GM12878 (cell line): Measurements from ENCODE around the gene SPC24. TPM values are rescaled to one million over a fixed set of nuclear protein-coding genes. Genes with fewer than 3 reads are reported as not detected.

Experiments
- ATAC-seq: fragments of 200-7000 bp; cut with Tn5 transposase; 3 replicates; pipeline ENCODE4 v1.9.1; 2020; ENCODE audit warnings: mild to moderate bottlenecking, moderate library complexity
- BruUV-seq: library from RNA; stranded (reverse); fragments of 400-500 nt; replicated peaks from 2 replicates; lab custom pipeline; 2021; lab: Mats Ljungman, UMichigan
- CTCF ChIA-PET: fragments of 300-600 bp; sonication (Branson Sonifier 250); formaldehyde crosslinking; extraction: SDS; loops from one replicate; lab custom pipeline; 2021; ENCODE audit warnings: inconsistent platforms; lab: Yijun Ruan, JAX
- POLR2A ChIA-PET: fragments of 350-600 bp; formaldehyde crosslinking; extraction: SDS; loops from one replicate; lab custom pipeline; 2021; ENCODE audit warnings: inconsistent platforms; lab: Charles Lee
- RAD21 ChIA-PET: fragments of 300-600 bp; sonication (Branson Sonifier 250); formaldehyde crosslinking; loops from one replicate; lab custom pipeline; 2023; ENCODE audit warnings: antibody characterized with exemption; ENCODE audit not compliant: unreplicated experiment; lab: Charles Lee
- SMC1A ChIA-PET: fragments of 300-600 bp; sonication (Branson Sonifier 250); formaldehyde crosslinking; loops from one replicate; lab custom pipeline; 2023; ENCODE audit not compliant: unreplicated experiment, uncharacterized antibody; lab: Charles Lee
- DNase-seq: peaks from one replicate; pipeline ENCODE4 v3.0.0-alpha.2; 2011; ENCODE audit warnings: low read depth, low spot score
- FAIRE-seq: peaks from 3 replicates; lab custom pipeline; 2011; peaks lifted over from hg19 to GRCh38; lab: Jason Lieb, UNC
- H2AFZ ChIP-seq: 2 replicates; pipeline ENCODE4 v1.6.0; 2011; ENCODE audit warnings: low read depth, low read length, control low read depth; ENCODE audit not compliant: control insufficient read depth
- H3K27ac ChIP-seq: 2 replicates; pipeline ENCODE4 v1.5.1; 2011; ENCODE audit warnings: control low read depth; ENCODE audit not compliant: control insufficient read depth, insufficient read depth
- H3K27me3 ChIP-seq, 2 experiments: replicated peaks in 1 of 2; 2 replicates each; pipeline versions ENCODE4 v1.6.0 to v1.6.1; 2011; ENCODE audit warnings: low read length in 1 of 2; ENCODE audit not compliant: control insufficient read depth in 2 of 2, insufficient read depth in 2 of 2
- H3K36me3 ChIP-seq, 2 experiments: 2 replicates each; pipeline ENCODE4 v1.5.1; 2011; ENCODE audit warnings: low read length in 1 of 2; ENCODE audit not compliant: control insufficient read depth in 2 of 2, insufficient read depth in 2 of 2
- H3K4me1 ChIP-seq: 2 replicates; pipeline ENCODE4 v1.6.1; 2011; ENCODE audit warnings: mild to moderate bottlenecking, low read length, moderate library complexity, mixed read lengths; ENCODE audit not compliant: control insufficient read depth, insufficient read depth
- H3K4me2 ChIP-seq: 2 replicates; pipeline ENCODE4 v1.6.0; 2011; ENCODE audit warnings: control low read depth; ENCODE audit not compliant: control insufficient read depth, insufficient read depth
- H3K4me3 ChIP-seq: fragments of 200-600 bp; sonication (generic); 2 replicates; pipeline ENCODE4 v1.5.1; 2016
- H3K79me2 ChIP-seq: 2 replicates; pipeline ENCODE4 v1.6.0; 2011; ENCODE audit warnings: low read length; ENCODE audit not compliant: control insufficient read depth, insufficient read depth
- H3K9ac ChIP-seq: 2 replicates; pipeline ENCODE4 v1.8.0; 2011; ENCODE audit warnings: low read length, control low read depth, mixed read lengths; ENCODE audit not compliant: control insufficient read depth, insufficient read depth
- H3K9me3 ChIP-seq: replicated peaks from 3 replicates; pipeline ENCODE4 v1.5.1; 2011; ENCODE audit warnings: mild to moderate bottlenecking, low read length; ENCODE audit not compliant: control insufficient read depth, insufficient read depth
- H4K20me1 ChIP-seq: 2 replicates; pipeline ENCODE4 v1.6.0; 2011; ENCODE audit not compliant: control insufficient read depth, insufficient read depth
- BCL11A ChIP-seq: IDR thresholded peaks from 2 replicates; pipeline ENCODE4 v1.6.1; 2011; ENCODE audit warnings: low read depth, low read length
- BCLAF1 ChIP-seq: fragments of 450-650 bp; IDR thresholded peaks from 2 replicates; pipeline ENCODE4 v1.6.1; 2017; ENCODE audit warnings: antibody characterized with exemption, mild to moderate bottlenecking, moderate library complexity
- CREB1 ChIP-seq: IDR thresholded peaks from 2 replicates; pipeline ENCODE4 v1.6.1; 2012; ENCODE audit warnings: low read depth, mild to moderate bottlenecking, inconsistent platforms
- DPF2 ChIP-seq: fragments of 450-650 bp; IDR thresholded peaks from 2 replicates; pipeline ENCODE4 v1.6.1; 2017; ENCODE audit warnings: mild to moderate bottlenecking
- IKZF2 ChIP-seq, 2 experiments: fragments of 450-650 bp; IDR thresholded peaks; 2 replicates each; pipeline ENCODE4 v1.6.1; 2017; ENCODE audit warnings: mild to moderate bottlenecking in 2 of 2, moderate library complexity in 2 of 2
- PAX8 ChIP-seq: fragments of 450-650 bp; IDR thresholded peaks from 2 replicates; pipeline ENCODE4 v1.6.1; 2017; ENCODE audit warnings: mild to moderate bottlenecking, moderate library complexity
- ZNF274 ChIP-seq: IDR thresholded peaks from one replicate; pipeline ENCODE4 v1.8.0; 2011; ENCODE audit not compliant: insufficient read length, insufficient read depth
- ZNF622 ChIP-seq: fragments of 450-650 bp; IDR thresholded peaks from 2 replicates; pipeline ENCODE4 v1.6.1; 2017; ENCODE audit warnings: mild to moderate bottlenecking, inconsistent platforms
- WGBS: methylation state at CpG from one replicate; pipeline ENCODE4 v1.1.6; 2016; ENCODE audit warnings: low lambda C conversion rate; ENCODE audit not compliant: insufficient replicate concordance, insufficient coverage; ENCODE audit errors: missing lambda C conversion rate; 5-methylcytosine and 5-hydroxymethylcytosine counted together
- in situ Hi-C: fragments of 300-500 bp; cut with MboI; formaldehyde crosslinking; loops from 9 replicates; pipeline ENCODE4 v1.14.3; 2018; ENCODE audit warnings: mixed read lengths
- intact Hi-C: fragments of 100-400 bp; cut with micrococcal nuclease; formaldehyde crosslinking; loops from one replicate; pipeline ENCODE4 v1.14.2; 2022; ENCODE audit not compliant: unreplicated experiment
- polyA plus RNA-seq, 11 experiments: library from polyadenylated mRNA; depleted of rRNA in 4 of 11; unstranded in 6 of 11; stranded (reverse) in 5 of 11; fragments of >200 nt; fragmentation: Nextera tagmentation in 4 of 11; fragmentation: Illumina TruSeq in 1 of 11; extraction: Ambion mirVana in 4 of 11; extraction: Trizol in 1 of 11; gene quantifications; 1 replicate in 1 of 11; 2 replicates in 10 of 11; pipeline versions ENCODE4 v1.2.1 to v1.2.3, GENCODE V29; 2011 to 2016; ENCODE audit warnings: inconsistent platforms in 2 of 11, missing spikeins in 2 of 11, low read depth in 1 of 11
- total RNA-seq, 4 experiments: library from RNA; depleted of rRNA in 3 of 4; stranded (reverse); fragments of >200 nt in 3 of 4; fragmentation: Illumina TruSeq in 1 of 4; extraction: Trizol in 1 of 4; gene quantifications; 2 replicates each; pipeline versions ENCODE4 v1.2.1 to v1.2.3, GENCODE V29; 2013 to 2021
- TF ChIP-seq, protein P1 (sequence below): IDR thresholded peaks from 2 replicates; pipeline ENCODE4 v1.6.1; 2011; ENCODE audit warnings: borderline replicate concordance, low read depth, mild to moderate bottlenecking, moderate library complexity, mixed read lengths, low read length; ENCODE audit not compliant: insufficient read depth; ENCODE audit errors: extremely low read length
- TF ChIP-seq, protein P2 (sequence below): IDR thresholded peaks from 2 replicates; pipeline ENCODE4 v1.6.1; 2012; ENCODE audit warnings: mild to moderate bottlenecking, low read depth, low read length
- TF ChIP-seq, protein P3 (sequence below): fragments of 450-650 bp; formaldehyde crosslinking; IDR thresholded peaks from 2 replicates; pipeline ENCODE4 v1.5.0; 2022; ENCODE audit warnings: mild to moderate bottlenecking, missing genetic modification characterization

SPC24 gene
- total and polyA plus RNA-seq, 10 of the 15 experiments (the other 5 are each of a cell fraction or from before 2014, with no cell fraction given) = 9.4 to 72.6 (median 40.7) TPM

- CTCF ChIA-PET = interaction anchor here (1.0 to 1.1 kb wide), 3 partner anchors 76 to 354 kb away, joined by 3 to 6 read pairs (median 3); no protein-coding TSS in a partner anchor
- TF ChIP-seq DPF2 = no peak
- no peak for TF ChIP-seq PAX8
- TF ChIP-seq, protein P1, sequence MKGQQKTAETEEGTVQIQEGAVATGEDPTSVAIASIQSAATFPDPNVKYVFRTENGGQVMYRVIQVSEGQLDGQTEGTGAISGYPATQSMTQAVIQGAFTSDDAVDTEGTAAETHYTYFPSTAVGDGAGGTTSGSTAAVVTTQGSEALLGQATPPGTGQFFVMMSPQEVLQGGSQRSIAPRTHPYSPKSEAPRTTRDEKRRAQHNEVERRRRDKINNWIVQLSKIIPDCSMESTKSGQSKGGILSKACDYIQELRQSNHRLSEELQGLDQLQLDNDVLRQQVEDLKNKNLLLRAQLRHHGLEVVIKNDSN = no peak
- TF ChIP-seq CREB1 = no peak
- TF ChIP-seq BCL11A = no peak
- no peak for TF ChIP-seq ZNF274
- no peak for TF ChIP-seq ZNF622
- no peak for TF ChIP-seq BCLAF1
- no peak for TF ChIP-seq IKZF2 (IDR thresholded peaks at IDR 0.05)
- TF ChIP-seq, protein P2, sequence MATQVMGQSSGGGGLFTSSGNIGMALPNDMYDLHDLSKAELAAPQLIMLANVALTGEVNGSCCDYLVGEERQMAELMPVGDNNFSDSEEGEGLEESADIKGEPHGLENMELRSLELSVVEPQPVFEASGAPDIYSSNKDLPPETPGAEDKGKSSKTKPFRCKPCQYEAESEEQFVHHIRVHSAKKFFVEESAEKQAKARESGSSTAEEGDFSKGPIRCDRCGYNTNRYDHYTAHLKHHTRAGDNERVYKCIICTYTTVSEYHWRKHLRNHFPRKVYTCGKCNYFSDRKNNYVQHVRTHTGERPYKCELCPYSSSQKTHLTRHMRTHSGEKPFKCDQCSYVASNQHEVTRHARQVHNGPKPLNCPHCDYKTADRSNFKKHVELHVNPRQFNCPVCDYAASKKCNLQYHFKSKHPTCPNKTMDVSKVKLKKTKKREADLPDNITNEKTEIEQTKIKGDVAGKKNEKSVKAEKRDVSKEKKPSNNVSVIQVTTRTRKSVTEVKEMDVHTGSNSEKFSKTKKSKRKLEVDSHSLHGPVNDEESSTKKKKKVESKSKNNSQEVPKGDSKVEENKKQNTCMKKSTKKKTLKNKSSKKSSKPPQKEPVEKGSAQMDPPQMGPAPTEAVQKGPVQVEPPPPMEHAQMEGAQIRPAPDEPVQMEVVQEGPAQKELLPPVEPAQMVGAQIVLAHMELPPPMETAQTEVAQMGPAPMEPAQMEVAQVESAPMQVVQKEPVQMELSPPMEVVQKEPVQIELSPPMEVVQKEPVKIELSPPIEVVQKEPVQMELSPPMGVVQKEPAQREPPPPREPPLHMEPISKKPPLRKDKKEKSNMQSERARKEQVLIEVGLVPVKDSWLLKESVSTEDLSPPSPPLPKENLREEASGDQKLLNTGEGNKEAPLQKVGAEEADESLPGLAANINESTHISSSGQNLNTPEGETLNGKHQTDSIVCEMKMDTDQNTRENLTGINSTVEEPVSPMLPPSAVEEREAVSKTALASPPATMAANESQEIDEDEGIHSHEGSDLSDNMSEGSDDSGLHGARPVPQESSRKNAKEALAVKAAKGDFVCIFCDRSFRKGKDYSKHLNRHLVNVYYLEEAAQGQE = no peak
- TF ChIP-seq, protein P3, sequence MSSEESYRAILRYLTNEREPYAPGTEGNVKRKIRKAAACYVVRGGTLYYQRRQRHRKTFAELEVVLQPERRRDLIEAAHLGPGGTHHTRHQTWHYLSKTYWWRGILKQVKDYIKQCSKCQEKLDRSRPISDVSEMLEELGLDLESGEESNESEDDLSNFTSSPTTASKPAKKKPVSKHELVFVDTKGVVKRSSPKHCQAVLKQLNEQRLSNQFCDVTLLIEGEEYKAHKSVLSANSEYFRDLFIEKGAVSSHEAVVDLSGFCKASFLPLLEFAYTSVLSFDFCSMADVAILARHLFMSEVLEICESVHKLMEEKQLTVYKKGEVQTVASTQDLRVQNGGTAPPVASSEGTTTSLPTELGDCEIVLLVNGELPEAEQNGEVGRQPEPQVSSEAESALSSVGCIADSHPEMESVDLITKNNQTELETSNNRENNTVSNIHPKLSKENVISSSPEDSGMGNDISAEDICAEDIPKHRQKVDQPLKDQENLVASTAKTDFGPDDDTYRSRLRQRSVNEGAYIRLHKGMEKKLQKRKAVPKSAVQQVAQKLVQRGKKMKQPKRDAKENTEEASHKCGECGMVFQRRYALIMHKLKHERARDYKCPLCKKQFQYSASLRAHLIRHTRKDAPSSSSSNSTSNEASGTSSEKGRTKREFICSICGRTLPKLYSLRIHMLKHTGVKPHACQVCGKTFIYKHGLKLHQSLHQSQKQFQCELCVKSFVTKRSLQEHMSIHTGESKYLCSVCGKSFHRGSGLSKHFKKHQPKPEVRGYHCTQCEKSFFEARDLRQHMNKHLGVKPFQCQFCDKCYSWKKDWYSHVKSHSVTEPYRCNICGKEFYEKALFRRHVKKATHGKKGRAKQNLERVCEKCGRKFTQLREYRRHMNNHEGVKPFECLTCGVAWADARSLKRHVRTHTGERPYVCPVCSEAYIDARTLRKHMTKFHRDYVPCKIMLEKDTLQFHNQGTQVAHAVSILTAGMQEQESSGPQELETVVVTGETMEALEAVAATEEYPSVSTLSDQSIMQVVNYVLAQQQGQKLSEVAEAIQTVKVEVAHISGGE = no peak
- TF ChIP-seq, all 136 proteins: peak for 0
- ATAC-seq = no peak
- Histone ChIP-seq H3K27me3 (no peaks in the 10 kb centered on the region), H3K9ac (no peak overlapping the region), H2AFZ (no peak overlapping the region), H3K79me2 (no peaks in the 10 kb centered on the region), H3K4me2 (no peak overlapping the region), H3K27ac (no peak overlapping the region), H4K20me1 (no peaks in the 10 kb centered on the region; the same call in 1 of the 2 replicates), H3K36me3 (peaks cover 41 to 50% of the 10 kb centered on the region in 2 experiments), H3K4me3 (no peak overlapping the region), H3K4me1 (no peaks in the 10 kb centered on the region), H3K9me3 (no peaks in the 10 kb centered on the region)
- SMC1A ChIA-PET = interaction anchor here (1.2 kb wide), 1 partner anchor 192 kb away, joined by 3 read pairs; no protein-coding TSS in a partner anchor
- RAD21 ChIA-PET = interaction anchor here (1.5 kb wide), 1 partner anchor 18 kb away, joined by 3 read pairs; no protein-coding TSS in a partner anchor
- BruUV-seq = no TSS peak
- FAIRE-seq = no peak
- POLR2A ChIA-PET = no interaction called here
- intact Hi-C loops (loop anchor here (2.0 kb wide), 1 partner anchor 77 kb away; no protein-coding TSS in a partner anchor), in situ Hi-C loops (no loop called here)
- no peak for DNase-seq
- WGBS = 77% methylated on average over 15 of the region's 15 CpGs
These were observed 27.7 kb downstream of the SPC24 start for GRCh38 chr19:11127905-11128304.
